ENCODE measurements around the gene KRTAP10-9. TPM values are rescaled to one million over a fixed set of nuclear protein-coding genes. Genes with fewer than 3 reads are reported as not detected.

KRTAP10-9 gene
- total and polyA plus RNA-seq, 4 donors = not detected

GRCh38 chr21:44602463-44602850 is 24.4 kb upstream of the KRTAP10-9 start:
- TF ChIP-seq CTCF (IDR thresholded peaks at IDR 0.05; ENCODE audit: control extremely low read depth, extremely low read depth) = no peak
- no peak for DNase-seq
- no peak overlapping the region for H3K27ac ChIP-seq (ENCODE audit: low read depth in 1 of 2, low read length in 1 of 2)
- no peaks in the 10 kb centered on the region for H3K36me3 ChIP-seq (ENCODE audit: control insufficient read depth in 4 of 4, insufficient read depth in 4 of 4, low read length in 4 of 4)
- no peak overlapping the region for H3K4me3 ChIP-seq
- ATAC-seq (ENCODE audit: insufficient read depth, low FRiP score) = no peak
- H3K9me3 ChIP-seq (ENCODE audit: control insufficient read depth in 4 of 4, insufficient read depth in 3 of 4, low read length in 3 of 4) = peaks cover 0 to 3% (median 0%) of the 10 kb centered on the region in 4 donors
- WGBS, 2 donors = 80 to 88% methylated on average over 20 of the region's 21 CpGs
- H3K27me3 ChIP-seq (ENCODE audit: control insufficient read depth in 3 of 3, insufficient read depth in 3 of 3, low read length in 2 of 3) = no peaks in the 10 kb centered on the region
- no peaks in the 10 kb centered on the region for H3K4me1 ChIP-seq (ENCODE audit: control insufficient read depth in 5 of 5, insufficient read depth in 5 of 5, low read length in 5 of 5)
- no peak overlapping the region for H3K9ac ChIP-seq (ENCODE audit: insufficient read depth in 1 of 2, low read length in 2 of 2)

GRCh38 chr21:44603109-44603875 is 23.6 kb upstream of the KRTAP10-9 start:
- 57 to 70% methylated on average over 17 of the region's 17 CpGs for WGBS, 2 donors
- ATAC-seq (ENCODE audit: insufficient read depth, low FRiP score) (no peak), DNase-seq (no peak)
- Histone ChIP-seq H3K27me3 (ENCODE audit: control insufficient read depth in 3 of 3, insufficient read depth in 3 of 3, low read length in 2 of 3) (no peaks in the 10 kb centered on the region), H3K36me3 (ENCODE audit: control insufficient read depth in 4 of 4, insufficient read depth in 4 of 4, low read length in 4 of 4) (no peaks in the 10 kb centered on the region), H3K9me3 (ENCODE audit: control insufficient read depth in 4 of 4, insufficient read depth in 3 of 4, low read length in 3 of 4) (peaks cover 0 to 3% (median 0%) of the 10 kb centered on the region in 4 donors), H3K4me3 (no peak overlapping the region), H3K4me1 (ENCODE audit: control insufficient read depth in 5 of 5, insufficient read depth in 5 of 5, low read length in 5 of 5) (no peaks in the 10 kb centered on the region), H3K27ac (ENCODE audit: low read depth in 1 of 2, low read length in 1 of 2) (no peak overlapping the region), H3K9ac (ENCODE audit: insufficient read depth in 1 of 2, low read length in 2 of 2) (no peak overlapping the region)
- no peak for TF ChIP-seq CTCF (IDR thresholded peaks at IDR 0.05; ENCODE audit: control extremely low read depth, extremely low read depth)

DNA sequence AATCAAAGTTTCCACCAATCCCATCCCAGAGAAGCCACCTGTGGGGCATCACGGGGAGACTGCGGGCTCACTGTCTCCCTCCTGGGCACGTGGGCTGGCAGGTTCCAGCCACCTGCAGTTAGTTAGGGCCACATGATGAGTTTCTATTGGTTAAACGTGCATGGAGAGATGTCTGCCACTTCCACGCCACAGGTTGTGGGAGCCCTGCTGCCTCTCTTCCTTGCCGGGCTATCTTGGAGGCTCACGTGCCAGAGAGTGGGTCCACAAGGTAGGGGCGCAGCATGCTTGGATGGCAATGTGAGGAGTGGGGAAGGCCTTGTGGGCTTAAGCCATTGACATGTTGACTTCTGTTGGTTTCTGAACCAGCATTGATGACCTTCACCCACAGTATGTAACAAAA is 23.0 kb upstream of the KRTAP10-9 start:
- Histone ChIP-seq H3K27me3 (ENCODE audit: control insufficient read depth in 3 of 3, insufficient read depth in 3 of 3, low read length in 2 of 3) (no peaks in the 10 kb centered on the region), H3K4me1 (ENCODE audit: control insufficient read depth in 5 of 5, insufficient read depth in 5 of 5, low read length in 5 of 5) (no peaks in the 10 kb centered on the region), H3K9me3 (ENCODE audit: control insufficient read depth in 4 of 4, insufficient read depth in 3 of 4, low read length in 3 of 4) (peaks cover 0 to 3% (median under 1%) of the 10 kb centered on the region in 4 donors), H3K9ac (ENCODE audit: insufficient read depth in 1 of 2, low read length in 2 of 2) (no peak overlapping the region), H3K36me3 (ENCODE audit: control insufficient read depth in 4 of 4, insufficient read depth in 4 of 4, low read length in 4 of 4) (no peaks in the 10 kb centered on the region), H3K27ac (ENCODE audit: low read depth in 1 of 2, low read length in 1 of 2) (no peak overlapping the region), H3K4me3 (no peak overlapping the region)
- TF ChIP-seq CTCF (IDR thresholded peaks at IDR 0.05; ENCODE audit: control extremely low read depth, extremely low read depth) = no peak
- ATAC-seq (ENCODE audit: insufficient read depth, low FRiP score) (no peak), DNase-seq (no peak)
- WGBS, 2 donors = 87 to 91% methylated on average over 8 of the region's 8 CpGs

Data from lung (tissue), 12 donors.